NCI-H2227 treated with DMSO at 0.1 percent for 48 hours (cell line): ENCODE results near the gene PIGM.

Experiments used
- DNase-seq: peaks from one replicate; lab custom pipeline; 2025; lab: John Stamatoyannopoulos, UW

The PIGM gene

DNA sequence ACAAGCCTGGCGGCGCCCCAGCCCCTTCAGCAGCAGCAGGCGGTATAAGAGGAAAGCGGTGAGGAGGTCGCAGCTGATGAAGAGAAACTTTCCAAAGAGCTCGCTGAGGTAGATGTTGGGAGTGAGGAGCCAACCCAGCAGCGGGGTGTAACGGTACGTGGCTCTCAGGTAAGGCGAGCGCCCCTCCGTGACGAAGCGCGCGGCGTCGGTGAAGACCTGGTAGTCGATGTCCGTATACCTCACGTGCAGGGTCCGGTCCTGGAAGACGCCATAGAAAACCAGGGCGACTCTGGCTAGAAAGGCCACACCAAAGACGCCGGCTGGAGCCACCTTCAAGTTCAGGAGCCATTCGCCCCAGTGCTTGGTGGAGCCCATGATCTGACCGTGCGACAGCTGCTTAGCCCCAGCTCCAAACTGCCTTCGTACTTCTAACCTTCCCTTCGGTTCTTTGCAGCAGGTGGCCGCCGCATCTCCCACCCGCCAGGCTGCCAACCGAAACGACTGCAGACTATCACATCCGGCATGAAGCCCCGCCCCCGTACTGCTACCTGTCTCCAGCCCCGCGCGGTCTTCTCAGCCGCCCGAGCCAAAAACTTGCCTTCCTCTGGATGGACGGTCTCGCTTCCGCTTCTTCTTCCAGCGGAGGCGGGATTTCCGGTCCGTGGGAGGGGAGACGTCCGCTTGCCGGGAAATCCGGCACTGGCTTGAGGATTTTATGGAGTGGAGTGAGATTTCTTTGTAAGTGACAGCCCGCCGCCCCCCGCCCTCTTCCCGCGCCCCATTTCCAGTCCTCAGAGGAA is at the start of gene PIGM:
TSS of gene PIGM (minus strand) at position 626 of the 800 bp plus-strand sequence. CDS start at position 375, 251 bp downstream.
- DNase-seq, result peak; percentile 93

- DNase-seq, result peak; percentile 84
Measured at GRCh38 chr1:160081261-160081936, 49.6 kb upstream of the PIGM start, which contains the start of gene KCNJ9. Gene KCNJ9 (plus strand): TSS chr1:160081538. CDS start chr1:160084031, 2,493 bp downstream.

- no peak for DNase-seq
Measured at GRCh38 chr1:160080381-160081100, 48.8 kb upstream of the PIGM start.

DNA sequence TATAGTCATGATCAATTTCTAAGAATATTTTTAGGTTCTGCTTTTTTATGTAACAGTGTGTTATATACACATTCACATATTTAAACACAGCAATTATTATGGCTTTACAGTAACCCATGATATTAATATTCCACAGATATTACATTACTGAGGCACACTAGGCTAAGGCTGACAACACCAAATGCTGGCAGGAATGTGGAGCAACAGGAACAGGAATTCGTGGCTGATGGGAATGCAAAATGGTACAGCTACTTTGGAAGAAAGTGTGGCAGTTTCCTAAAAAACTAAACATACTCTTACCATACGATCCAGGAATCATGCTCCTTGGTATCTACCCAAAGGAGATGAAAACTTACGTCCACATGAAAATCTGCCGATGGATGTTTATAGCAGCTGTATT is 47.7 kb upstream of the PIGM start:
- DNase-seq, result no peak

DNA sequence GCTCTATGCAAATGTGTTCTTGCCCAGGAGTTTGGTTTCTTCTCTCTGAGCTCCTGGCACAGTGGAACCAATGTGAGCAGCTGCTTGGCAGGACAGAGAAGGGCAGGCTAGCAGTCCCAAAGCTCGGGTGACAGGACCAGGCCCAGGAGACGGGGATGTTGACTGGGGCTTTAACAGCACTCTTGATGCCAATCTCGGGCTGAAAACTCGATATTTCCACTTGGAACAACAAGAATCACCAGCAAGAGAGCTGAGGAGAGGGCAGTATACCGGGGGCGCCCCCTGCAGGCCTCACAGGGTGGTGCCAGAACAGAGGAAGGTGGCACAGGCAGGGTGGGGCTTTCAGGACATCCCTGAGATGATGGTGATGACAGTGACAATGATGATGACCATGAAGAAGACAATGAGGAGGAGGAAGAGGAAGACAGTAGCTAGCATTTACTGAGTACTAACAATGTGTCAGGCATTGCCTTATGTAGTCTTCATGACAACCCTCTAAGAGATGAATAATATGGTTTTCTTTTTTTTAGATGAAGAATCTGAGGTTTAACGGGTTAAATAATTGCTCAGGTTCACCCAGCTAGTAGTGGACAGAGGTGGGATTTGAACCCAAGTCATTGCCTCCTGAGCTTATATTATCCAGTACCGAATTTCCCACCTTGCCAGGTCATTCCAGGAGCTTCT is 46.9 kb upstream of the PIGM start:
- no peak for DNase-seq

- DNase-seq, result no peak
Measured at GRCh38 chr1:160077486-160077885, 45.7 kb upstream of the PIGM start.

DNA sequence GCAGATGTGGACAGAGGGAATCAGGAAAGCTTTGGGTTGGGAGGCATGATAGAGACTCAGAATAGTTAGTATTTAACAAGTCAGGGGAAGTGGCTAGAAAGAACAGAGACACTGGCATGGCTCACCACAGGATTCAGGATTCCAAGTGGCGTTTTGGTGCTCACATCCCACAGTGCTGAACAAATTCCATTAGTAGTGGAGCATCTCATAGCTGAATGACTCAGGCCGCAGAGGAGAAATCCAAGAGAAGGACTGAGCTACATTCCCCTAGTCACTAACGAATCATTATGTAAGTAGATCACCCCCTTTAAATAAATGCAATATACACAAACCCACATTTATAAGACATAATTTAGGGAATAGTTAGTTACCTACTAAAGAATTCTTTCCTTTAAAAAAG is 44.5 kb upstream of the PIGM start:
- DNase-seq, result no peak

- no peak for DNase-seq
Measured at GRCh38 chr1:160075836-160076235, 44.0 kb upstream of the PIGM start.

GRCh38 chr1:160074865-160075264 is 43.1 kb upstream of the PIGM start:
- no peak for DNase-seq

DNA sequence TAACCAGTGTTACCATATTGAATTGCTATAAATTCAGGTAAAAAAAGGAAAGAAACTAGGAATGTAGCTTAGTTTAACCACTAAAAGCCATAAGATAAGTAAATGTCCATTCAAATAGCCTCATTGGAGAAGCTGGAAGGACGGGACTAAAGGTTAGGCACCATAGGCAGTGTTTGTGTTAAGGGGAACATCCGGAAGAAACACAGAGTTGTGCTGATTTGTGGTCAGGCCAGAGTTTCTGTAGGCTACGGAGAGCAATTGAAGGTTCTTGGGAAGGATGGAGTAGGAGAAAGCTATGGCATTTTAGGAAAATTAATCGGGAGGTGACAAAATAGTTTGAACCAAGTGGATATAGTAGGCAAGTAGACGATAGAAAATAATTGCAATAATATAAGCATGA is 39.5 kb upstream of the PIGM start:
- DNase-seq, result no peak

GRCh38 chr1:160070243-160071163 is 38.7 kb upstream of the PIGM start:
- peak; percentile 79 for DNase-seq

DNA sequence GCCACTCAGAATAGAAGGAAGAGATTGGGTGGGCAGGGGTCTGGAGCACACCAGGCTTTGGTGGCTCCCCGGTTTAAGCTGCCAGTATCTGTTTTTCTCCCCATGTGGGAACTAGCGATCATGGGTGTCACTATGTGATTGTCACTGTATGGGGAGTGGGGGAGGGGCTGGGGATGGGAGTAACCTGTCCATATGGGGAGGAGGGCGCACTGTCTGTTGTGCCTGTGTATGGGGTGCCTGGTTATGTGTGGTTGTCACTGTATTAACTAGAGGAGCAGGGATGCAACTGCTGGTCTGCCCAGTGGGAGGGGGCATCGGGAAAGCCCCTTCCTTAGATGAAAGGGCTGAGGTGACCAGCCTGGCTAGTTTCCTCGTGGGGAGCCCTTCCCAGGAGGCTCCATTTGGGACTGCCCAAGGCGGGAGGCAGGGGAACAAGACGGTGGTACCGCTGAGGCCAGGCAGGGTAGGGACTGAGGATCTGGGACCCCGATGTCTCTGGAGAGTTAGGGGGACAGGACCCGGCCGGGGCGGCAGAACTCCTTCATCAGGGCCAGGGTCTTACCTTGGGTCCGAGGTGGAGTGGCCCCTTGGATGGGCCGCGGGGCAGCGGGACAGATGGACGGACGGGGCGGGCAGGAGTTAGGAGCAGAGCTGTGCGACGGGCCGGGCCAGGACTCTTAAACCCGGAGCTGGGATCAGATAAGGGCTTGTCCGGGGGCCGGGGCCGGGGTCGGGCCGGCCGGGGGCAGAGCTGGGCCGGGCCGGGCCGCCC is 37.9 kb upstream of the PIGM start, which contains the start of gene KCNJ10:
TSS of gene KCNJ10 (minus strand) at position 701 of the 772 bp plus-strand sequence. CDS start 27,628 bp downstream, outside the sequence.
- no peak for DNase-seq

- no peak for DNase-seq
Measured at GRCh38 chr1:160068225-160068624, 36.4 kb upstream of the PIGM start.

DNA sequence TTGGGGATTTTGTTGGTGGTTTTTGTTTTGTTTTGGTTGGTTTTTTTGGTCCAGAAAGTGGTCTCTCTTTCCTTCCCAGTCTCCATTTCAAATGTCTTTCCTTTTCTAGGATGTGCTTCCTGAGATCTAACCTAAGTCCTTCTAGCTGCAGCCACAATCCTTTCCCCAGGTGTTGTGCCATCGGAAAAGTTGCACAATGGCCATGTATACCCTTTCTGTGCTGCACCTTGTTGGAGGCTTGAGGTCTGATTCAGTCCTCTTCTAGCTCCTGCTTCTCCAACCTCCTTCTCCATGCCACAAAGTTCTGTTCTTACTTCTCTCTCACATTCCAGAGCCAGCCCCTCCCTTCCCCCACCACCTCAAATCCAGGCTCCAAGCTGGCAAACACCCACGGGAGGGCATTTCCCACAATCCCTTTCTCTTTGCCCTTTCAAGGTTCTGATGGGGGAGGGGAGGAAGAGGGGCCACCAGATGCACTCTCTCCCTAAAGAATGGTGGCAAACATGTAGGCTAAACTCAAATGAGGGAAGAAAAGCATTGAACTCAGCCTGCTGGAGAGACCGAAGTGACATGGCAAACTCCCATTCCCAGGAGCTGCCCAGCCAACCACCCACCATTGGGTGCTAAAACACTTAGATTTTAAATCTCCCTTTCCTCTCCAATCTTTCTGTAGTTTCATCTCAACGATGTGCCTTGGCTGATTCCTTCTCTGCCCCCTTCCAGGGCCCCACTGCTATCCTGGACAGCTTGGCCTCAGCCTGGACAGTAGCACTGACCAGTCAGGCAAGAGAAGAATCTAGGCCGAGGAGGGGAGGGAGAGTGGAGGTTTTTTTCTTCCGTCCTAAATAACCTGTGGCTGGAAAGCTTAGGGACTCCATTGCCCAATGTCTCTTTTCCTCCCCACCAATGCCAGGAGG is 35.3 kb upstream of the PIGM start:
- DNase-seq, result no peak

DNA sequence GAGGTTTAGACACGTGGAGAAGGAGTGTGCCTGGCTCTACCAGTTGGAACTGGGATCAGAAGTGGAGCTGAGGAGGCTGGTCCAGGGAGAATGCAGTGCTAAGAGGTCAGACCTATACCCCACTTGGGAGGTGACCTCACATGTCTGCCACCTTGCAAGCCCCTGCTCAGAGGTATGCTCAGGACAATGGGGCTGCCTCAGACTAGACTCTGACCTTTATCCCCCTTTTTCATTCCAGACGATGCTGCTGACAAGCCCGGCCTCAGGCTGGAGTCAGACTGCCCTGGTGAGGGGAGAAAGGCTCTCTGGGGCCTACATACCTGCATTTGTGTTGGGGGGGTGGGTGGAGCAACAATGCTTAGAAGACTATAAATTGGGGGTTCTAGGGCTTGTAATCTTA is 33.0 kb upstream of the PIGM start:
- no peak for DNase-seq

DNA sequence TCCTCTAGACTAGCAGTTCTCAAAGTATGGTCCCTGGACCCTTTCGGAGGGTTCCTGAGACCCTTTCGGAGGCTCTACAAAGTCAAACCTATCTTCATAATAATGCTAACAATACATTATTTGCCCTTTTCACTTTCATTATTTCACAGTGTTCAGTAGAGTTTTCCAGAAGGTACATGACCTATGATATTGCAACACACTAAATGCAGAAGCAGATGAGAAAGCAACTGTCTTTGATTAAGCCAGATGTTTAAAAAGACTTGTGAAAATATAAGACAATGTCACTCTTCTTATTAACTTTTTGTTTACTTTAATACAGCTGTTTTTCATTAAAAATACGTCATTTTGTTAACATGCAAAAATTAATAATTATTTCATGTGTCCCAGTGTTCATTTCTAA is 32.4 kb upstream of the PIGM start:
- DNase-seq, result no peak

- DNase-seq, result no peak
Measured at GRCh38 chr1:160063176-160063575, 31.4 kb upstream of the PIGM start.

DNA sequence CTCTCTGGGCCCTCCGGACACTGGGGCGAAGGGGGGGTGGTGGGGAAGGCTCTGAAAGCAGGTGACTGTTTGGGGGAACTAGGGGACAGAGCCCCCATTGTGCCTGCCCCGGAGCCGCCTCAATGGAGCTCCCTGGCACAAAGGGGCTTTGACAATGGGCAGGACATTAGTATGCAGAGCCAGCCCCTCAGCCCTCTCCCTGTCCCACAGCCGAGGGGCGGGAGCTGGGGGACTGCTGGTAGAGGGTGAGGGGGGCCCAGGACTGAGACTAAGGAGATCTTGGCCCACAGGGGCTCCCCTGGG is 30.4 kb upstream of the PIGM start:
- DNase-seq, result no peak
